HG03575 (cell line): ENCODE measurements around the gene GJB3.
"Not testable (repeated sequence)": the region's sequence is repeated elsewhere in the genome, so short reads cannot be mapped to it uniquely, and the experiment has no call there.

Experiments
- ATAC-seq: cut with Tn5 transposase; IDR thresholded peaks from one replicate; pipeline ENCODE4 v1.9.1; 2021; ENCODE audit not compliant: unreplicated experiment, insufficient number of reproducible peaks, low FRiP score; ENCODE audit errors: extremely low read depth

The GJB3 gene

DNA sequence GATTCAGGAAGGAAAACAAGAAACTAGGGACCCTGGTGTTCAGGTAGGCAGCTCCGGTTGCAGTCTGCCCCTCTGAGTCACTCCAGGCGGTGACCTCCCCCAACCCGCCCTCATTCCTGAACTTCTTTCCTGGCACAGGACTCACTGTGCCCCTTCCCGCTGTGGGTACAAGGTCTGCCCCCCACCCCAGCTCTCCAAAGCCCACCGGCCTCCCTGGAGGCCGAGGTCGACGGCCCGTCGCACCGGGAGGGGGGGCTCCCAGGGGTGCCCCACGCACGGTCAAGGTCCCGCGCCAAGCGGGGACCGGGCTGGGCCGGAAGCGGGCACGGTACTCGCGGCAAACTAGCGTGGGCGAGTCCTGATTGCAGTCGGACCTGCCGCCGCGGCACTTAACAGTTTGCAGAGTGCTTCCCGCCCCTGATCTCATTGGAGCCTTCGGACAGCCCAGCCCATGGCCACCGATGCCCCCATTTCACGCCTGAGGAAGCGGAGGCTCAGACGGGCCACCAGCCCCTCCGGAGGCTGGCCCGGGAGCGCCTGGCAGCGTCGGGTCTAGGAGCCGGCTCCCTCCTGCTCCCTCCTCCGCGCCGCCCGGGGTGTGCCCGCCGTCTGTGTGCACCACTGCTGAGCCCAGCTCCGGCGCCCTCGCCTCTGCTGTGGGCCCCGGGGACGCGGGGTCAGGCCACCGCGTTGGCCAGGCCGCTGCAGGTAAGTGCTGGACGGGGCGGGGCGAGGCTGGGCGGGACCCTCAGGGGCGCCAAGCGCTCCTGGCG lies at the start of gene GJB3:
Gene GJB3 (plus strand): TSS at position 144 of the 773 bp plus-strand sequence. CDS start 3,549 bp downstream, outside the sequence.
- no peak for ATAC-seq

DNA sequence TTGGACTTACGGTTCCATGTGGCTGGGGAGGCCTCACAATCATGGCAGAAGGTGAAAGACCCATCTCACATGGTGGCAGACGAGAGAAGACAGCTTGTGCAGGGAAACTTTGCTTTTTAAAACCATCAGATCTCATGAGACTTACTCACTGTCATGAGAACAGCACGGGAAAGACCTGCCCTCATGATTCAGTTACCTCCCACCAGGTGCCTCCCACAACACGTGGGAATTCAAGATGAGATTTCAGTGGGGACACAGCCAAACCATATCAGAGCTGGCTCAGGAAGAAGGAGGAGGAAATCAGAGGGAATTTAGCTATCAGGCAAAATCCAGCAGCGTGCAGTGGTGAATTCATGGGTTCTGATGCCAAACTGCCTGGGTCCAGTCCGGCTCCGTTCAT lies 48.2 kb upstream of the GJB3 start:
- not testable (repeated sequence) for ATAC-seq

DNA sequence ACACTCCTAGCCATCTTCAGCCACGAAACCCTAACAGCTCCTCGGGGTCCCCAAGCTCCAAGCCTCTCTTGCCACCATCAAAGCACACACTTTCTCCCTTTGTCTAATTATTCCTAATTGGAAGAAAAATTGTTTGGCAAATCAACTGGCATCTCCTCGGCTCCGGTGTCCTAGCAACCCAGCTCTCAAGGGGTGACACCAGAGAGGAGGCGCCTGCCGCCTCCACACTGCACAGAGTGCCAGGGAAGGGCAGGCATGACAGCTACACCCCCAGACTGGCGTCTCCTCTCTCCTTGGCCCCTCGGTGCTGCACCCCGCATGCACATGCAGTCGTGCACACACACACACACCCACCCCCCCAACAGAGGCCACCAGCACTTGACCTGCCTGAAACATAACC lies 44.3 kb upstream of the GJB3 start:
- no peak for ATAC-seq

DNA sequence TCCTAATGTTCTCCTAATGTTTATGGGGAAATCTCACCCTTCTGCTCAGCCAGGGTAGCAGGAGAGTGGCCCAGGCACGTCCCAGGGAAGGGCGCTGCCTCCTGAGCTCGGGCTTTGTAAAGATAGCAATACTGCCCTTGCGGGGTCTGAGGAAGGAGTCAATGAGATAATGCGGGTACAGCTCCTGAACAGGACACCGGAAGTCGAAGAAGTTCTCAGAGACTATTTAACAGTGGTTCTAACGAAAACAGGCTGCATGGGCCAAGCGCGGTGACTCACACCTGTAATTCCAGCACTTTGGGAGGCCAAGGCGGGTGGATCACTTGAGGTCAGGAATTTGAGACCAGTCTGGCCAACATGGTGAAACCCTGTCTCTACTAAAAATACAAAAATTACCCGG lies 43.8 kb upstream of the GJB3 start:
- ATAC-seq: not testable (repeated sequence)

DNA sequence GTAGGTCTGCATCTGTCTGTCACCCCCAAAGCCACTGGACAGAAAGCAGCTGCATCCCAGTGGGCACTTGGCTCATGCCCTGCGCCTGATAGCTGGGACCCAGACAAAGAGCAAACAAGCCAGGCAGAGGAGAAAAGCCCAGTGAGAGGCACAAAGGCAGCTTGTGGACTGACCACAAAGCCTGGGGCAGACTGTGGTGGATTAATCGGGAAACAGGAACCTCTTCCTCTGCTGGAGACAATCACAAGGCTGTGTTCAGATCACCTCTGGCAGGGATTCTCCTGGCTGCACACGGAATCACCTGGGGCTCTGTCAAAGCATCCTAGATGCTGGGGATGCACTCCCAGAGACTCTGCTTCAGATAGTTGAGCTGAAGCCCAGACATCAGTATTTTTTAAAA lies 41.4 kb upstream of the GJB3 start:
- ATAC-seq: no peak

DNA sequence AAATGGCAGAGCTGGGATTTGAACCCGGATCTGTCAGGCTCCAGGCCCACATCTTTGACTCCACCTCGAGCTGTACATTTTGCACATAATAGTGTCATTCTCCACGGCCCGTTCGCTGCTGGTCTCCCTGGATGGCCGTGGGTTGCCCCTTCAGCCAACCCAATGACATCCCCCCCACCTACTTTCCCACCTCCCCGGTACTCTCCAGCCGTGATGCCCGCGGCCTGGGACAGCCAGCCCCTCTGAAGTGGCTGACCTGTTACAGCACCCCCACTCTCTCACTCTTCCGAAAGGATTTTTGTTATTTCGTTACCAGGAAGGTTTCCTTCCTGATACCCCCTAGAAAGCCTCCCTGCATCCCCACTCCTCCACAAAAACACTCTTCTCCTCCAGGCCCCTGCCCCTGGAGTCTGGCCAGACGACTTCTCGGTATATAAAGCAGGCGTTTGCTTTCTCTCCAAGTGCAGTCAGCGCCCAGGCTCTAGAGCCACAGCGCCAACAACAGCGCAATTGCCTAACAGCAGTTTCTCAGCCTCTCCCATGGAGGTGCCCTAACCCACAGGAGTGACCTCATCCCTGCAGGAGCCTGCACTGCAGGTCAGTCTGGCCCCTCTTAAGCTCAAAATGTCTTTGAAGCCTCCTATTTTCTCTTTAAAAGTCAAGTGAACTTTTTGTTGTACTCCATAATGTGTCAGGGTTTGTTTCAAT lies 40.7 kb upstream of the GJB3 start:
- ATAC-seq: no peak

DNA sequence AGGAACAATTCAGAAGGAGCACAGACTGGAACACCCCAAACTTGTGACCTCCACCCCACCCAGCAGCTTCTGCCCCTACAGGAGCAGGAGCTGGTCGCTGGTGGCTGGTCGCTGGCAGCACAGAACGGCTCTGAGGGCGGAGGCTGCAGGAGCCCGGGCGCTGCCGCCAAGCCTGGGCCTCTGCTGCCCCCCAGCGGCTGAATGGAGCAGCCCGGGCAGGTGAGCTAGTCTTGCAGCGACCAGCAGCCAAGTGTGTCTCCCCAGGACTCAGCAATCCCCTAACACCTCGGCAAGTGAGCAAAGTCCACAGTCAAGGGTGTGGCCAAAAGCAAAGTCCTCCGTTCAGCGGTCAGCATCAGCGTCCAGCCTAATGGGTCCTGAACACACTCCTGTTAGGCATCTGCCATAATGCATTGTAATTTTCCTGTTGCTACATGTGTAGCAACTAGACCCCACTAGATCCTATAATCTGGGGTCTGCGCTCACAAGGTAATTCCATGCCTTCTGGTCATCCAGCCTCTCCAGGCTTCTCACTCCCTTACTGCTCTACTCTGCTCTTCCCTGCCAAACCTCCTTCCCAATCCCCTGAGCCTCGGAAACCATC lies 38.2 kb upstream of the GJB3 start:
- ATAC-seq: no peak

DNA sequence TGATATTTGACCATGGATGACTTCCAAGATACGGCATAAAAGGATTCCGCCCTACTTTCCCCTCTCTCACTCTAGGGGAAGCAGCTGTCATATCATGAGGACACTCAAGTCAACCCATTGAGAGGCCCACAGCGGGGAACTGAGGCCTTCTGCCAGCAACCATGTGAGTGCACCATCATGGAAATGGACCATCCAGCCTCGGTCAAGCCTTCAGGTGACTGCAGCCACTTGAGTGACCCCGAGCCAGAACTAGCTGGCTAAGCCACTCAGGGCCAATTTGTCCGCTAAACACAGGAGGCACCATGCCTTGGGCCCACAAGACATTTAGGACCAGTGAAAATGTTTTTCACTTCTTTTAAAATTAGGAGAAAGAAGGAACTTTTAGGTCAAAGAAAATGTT lies 37.2 kb upstream of the GJB3 start:
- ATAC-seq: no peak

DNA sequence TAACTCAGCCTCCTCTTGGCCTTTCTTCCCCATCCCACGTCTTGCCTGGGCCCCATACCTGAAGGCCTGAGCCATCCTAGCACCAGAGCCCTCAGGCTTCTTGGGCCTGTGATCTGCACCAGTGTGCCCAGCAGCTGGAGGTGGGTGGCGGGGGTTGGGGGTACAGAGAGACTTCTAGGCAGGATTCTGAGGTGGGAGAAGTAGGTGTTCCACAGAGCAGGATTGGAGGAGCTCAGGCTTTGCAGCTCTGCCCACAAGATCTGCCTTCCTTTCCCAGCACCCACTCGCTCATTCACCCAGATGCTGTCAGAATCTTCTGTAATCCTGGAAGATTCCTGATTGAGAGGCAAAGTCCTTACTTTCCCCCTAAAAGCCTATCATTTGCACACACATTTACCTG lies 36.2 kb upstream of the GJB3 start:
- ATAC-seq: no peak

DNA sequence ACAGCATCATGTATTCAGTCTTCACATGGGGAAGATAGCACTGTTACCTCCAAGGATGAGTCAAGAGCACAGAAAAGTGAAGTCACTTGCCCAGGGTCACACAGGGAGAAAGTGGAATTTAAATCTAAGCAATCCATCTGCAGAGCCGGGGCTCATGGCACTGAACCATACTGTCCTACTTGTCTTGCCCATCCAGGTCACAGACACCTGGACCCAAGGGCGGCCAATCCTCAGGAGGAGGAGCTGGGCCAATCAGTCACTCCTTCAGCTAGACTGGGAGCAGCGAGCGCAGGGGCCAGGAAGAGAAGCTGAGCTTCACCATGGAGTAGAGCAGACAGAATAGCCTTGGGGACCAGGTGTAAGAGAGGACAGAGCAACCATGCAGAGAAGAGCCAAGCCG lies 35.3 kb upstream of the GJB3 start:
- ATAC-seq: no peak

DNA sequence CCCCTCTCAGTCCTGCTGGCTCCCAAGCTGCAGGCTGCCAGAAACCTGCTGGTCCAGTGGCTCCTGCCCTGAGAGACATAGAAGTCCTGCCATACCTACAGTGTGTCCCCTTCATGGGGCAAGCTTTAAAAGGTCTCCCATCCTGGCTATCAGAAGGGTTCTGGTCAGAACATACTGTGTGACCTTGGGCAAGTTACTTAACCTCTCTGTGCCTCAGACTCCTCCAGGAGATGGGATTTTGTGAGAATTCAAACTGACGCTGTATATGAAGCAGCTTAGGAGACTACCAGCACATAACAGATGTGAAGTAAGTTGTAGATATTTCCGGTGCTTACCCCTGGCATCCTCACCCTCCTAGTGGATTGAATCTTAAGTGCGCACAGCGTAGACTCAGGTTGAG lies 34.9 kb upstream of the GJB3 start:
- ATAC-seq: no peak

DNA sequence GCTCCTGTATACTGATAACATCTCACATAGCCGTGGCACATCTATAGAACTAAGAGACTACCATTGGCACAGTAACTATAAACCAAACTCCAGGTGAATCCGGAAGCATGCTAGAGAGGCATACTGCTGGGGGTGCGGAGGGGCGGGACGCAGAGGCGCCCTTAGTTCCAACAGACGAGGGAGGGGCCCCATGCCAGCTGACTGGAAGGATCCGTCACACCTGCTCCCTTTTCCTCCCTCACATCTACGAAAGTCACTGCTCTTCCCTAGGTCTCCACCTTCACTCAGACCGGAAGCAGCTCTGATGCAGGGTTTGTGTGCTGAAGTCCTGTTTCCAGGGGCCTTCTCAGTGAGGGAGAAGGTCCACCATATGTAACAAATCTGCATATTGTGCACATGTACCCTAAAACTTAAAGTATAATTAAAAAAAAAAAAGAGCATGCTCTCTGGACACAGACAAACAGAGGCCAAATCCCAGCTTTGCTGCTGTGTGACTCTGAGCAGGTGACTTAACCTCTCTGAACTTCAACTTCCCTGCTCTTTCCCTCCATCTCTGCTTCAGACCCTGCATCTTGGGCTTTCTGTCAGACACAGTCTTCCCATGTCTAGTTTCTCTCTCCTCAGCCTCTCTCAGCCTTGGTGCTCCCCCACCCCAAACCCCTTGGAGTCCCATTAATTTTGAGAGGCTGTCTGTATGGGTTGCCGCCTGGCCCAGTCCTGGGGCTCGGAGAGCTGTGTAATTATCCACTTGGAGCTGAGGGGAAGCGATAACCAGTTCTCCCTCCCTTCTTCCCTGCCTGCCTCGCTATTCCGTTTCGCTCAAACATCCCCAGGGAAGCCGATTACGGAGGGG lies 34.0 kb upstream of the GJB3 start:
- no peak for ATAC-seq

DNA sequence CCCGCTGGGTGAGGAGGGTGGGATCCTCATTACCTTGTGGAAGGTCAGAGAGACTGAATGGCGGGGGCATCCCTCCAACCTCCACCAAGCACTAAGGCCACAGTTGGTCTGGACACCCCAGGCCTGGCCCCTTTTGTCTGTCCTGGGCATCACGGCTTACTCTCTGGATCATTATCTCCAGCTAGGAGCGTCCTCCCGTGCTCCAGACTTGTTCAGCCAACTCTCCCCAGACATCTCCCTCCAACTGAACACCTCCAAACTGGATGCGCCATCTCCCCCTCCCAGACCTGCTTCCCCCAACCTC lies 33.4 kb upstream of the GJB3 start:
- ATAC-seq: no peak

DNA sequence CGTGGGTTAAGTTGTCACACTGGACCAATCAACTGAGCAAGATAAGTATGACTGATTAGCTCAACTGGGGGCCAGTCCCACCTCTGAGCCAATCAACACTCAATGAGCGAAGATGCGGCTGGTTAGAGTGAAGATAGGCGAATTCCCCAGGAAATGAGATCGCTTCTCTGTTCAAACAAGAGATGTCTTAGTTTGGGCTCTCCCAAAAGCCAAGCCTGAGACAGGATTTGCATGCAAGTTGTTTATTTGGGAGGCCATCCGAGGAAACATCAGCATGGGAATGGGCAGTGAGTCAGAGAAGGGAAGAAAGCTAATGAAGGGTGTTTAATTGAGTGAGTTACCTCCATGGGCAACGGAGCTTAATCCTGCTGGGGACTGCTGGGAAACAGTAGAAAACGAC lies 31.0 kb upstream of the GJB3 start:
- ATAC-seq: no peak

DNA sequence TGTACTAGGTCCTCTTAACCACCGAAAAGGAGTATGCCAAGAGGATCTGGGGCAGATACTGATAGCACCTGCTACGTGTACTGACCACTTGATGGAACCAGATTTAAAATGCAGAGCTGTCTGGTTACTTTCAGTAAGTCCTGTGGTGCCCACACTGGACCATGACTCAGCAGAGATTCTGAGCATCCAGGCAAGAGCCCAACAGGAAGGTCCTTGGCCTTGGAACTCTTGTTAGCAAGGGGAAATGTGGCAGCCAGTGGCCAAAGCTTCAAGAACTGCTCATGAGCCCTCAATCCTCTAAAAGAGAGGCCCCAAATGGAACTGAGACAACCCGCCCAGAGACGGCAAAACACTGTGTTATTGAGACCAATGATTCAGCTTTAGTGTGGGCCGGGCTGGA lies 30.4 kb upstream of the GJB3 start:
- no peak for ATAC-seq

DNA sequence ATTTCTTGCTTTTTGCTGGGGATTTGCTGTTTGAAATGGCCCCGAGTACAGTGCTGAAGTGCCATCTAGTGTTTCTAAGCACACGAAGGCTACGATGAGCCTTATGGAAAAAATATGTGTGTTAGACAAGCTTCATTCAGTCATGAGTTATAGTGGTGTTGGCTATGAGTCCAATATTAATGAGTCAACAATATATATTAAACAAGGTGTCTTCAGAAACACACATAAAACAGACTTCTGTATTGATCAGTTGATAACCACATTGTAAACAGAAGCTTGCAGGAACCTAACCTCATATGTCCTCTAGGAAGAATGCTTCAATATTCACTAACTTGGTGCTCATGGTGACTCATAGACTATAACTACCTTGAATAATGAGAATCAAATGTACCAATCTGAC lies 27.9 kb upstream of the GJB3 start:
- no peak for ATAC-seq

DNA sequence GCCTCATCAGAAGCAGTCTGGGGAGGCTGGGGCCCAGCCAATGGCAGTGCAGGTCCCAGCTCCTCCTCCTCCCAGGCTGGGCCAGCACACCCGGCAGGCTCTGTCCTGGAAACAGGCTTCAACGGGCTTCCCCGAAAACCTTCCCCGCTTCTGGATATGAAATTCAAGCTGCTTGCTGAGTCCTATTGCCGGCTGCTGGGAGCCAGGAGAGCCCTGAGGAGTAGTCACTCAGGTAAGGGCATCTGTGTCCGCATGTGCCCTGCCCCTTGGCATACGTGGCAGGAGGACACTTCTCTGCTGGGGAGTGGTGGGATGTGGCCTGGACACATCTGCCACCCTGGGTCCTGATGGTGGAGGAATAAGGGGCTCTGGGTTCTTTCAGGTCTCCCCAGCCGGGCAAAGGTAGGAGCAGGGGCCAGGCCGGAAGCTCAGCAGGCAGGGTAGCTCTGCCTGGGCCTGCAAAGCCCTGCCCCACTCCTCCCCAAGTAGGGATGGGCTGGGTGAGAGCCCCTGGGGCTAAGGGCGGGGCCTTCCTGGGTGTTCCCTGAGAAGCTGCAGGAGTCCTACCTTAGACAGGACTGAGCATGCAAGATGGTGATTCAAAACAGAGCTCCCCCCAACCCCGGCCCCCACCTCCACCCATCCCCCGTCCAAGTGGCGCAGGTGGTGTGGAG lies 25.9 kb upstream of the GJB3 start, which contains the start of gene GJB5:
Gene GJB5 (plus strand): TSS at position 84 of the 674 bp plus-strand sequence. CDS start 2,284 bp downstream, outside the sequence.
- no peak for ATAC-seq

DNA sequence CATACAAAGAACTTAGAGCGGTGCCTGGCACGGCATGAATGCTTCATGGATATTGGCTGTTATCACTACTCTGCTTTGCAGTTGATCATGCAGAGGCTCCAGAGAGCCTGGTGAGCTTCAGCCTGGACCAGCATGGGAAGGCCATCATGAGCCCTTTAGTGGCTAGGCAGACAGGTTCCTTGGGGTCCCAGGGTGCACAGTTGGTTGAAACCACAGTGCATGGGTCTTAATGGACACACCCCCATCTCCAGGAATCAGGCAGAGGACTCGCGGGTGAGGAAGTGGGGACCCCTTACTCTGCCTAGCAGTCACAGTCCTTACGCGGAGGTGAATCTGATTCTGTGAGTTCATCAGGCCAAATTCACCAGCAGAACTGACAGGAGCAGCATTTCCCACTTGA lies 25.1 kb upstream of the GJB3 start:
- no peak for ATAC-seq

DNA sequence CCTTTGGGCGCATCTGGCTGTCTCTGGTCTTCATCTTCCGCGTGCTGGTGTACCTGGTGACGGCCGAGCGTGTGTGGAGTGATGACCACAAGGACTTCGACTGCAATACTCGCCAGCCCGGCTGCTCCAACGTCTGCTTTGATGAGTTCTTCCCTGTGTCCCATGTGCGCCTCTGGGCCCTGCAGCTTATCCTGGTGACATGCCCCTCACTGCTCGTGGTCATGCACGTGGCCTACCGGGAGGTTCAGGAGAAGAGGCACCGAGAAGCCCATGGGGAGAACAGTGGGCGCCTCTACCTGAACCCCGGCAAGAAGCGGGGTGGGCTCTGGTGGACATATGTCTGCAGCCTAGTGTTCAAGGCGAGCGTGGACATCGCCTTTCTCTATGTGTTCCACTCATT lies 23.6 kb upstream of the GJB3 start:
- no peak for ATAC-seq
